Activated gamma-delta T cell treated with Interleukin-2 at 50 U/mL for 16 hours (primary cell): ENCODE data around the gene AK4.
"Not testable (repeated sequence)": the region's sequence is repeated elsewhere in the genome, so short reads cannot be mapped to it uniquely, and the experiment has no call there.

Experiments used
- DNase-seq: peaks from one replicate; pipeline ENCODE4 v3.0.0-alpha.2; 2020

The AK4 gene

GRCh38 chr1:65148178-65148547, at the start of gene AK4:
Gene AK4 (plus strand): TSS chr1:65148203. CDS start chr1:65148408, 205 bp downstream.
- DNase-seq = not testable (repeated sequence)

DNA sequence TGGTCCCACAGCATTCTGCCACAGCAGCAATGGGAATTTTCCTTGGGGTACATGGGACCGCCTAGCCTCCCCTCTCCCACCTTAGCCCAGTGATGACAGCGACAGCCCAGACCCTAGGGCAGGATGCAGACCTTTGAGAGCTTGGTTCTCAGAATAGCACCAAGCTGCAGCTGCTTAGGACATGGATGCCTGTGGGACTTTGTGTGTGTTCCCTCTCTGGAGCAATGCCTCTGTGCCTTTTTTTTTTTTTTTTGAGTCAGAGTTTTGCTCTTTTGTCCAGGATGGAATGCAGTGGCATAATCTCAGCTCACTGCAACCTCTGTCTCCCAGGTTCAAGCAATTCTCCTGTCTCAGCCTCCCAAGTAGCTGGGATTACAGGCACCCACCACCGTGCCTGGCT, 44.2 kb upstream of the AK4 start:
- no peak for DNase-seq

GRCh38 chr1:65104854-65105534, 43.0 kb upstream of the AK4 start:
- DNase-seq = no peak

DNA sequence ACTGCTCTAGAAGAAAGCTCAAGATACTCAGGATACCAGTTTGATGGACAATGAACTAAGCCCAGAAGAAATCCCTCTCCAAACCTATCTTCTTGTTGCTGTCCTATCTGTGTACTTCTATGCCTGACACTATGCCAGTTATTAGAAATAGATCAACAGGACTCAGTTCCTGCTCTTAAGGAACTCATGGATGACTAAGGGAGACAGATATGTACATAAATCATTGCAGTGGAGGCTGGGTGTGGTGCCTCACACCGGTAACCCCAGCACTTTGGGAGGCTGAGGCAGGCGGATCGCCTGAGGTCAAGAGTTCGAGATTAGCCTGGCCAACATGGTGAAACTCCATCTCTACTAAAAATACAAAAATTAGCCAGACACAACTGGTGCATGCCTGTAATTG, 42.4 kb upstream of the AK4 start:
- no peak for DNase-seq

DNA sequence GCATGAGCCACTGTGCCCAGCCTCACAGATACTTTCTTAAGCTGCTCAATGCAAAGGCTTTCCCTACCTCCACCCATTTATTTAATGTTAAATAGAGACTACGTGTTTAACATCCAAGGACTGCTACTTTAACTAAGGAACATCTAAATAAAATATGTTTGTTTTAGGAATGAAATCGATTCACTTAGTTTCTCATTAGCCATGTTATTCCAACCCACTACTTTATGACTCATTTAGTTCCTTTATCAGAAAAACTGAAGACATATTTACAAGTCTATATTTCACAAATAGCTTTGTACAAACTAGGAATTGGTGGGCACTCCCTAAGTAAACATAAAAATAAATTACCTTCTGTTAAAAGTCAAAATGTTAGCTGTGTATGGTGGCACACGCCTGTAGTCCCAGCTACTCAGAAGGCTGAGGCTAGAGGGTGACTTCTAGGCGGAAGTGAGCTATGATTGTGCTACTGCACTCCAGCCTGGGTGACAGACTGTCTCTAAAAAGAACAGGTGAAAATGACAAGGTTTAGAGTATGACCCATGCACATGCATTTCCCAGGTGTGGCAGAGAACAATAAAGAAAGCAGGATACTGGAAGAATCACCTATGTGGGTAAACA, 39.9 kb upstream of the AK4 start:
- no peak for DNase-seq

DNA sequence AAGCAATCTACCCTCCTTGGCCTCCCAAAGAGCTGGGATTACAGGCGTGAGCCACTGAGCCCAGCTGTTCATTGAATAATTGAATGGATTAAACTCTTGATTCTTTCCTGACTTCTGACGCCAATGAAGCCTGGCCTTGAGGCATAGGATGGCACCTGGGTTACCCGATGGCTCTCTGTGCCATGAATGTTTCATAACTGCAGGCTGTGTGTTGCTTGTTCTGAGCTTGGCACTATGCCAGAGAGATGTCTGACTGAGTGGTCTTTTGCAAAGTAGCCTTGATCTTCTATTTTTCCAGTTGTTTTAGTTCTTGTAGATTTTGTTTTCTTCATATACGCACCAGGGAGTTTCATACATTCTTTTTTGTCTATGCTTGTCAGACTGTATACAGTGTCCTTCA, 38.5 kb upstream of the AK4 start:
- no peak for DNase-seq

- no peak for DNase-seq
Measured at GRCh38 chr1:65112811-65113210, 35.2 kb upstream of the AK4 start.

DNA sequence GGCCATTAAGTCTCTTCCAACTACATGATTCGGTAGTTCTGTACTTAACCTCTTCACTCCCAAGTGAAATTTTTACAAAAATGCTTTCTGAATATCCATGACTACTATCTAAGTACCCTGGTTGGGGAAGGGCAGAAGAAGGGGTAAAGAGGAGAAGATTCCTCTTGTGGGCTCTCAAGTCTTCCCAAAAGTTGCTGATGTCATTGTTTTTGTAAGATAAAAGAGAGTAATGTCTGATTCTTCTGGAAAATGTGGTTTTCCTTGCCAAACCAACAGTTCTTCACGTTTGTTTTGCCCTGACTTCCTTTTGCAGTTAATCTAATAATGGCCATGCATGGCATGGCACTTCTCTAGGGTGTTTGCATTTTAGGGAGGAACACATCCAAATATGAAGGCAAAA, 34.7 kb upstream of the AK4 start:
- DNase-seq = no peak

DNA sequence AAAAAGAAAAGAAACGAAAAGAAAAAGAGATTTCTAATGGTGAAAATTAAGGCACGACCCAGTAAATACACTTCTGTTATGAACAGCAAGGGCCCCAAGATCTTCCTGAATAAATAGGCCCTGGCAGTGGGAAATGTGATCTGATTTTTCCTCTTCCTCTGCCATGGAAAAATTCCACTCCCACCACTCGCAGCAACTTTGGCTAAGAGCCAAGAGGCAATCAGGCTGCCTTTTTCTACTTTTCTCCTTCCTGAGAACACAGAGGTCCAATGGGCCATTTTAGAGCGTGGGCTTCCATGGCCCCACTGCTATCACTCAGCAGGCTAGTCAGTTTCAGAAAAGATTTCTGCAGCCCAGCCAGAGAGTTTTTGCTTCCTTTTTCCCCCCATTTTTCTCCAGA, 33.7 kb upstream of the AK4 start:
- DNase-seq = no peak

DNA sequence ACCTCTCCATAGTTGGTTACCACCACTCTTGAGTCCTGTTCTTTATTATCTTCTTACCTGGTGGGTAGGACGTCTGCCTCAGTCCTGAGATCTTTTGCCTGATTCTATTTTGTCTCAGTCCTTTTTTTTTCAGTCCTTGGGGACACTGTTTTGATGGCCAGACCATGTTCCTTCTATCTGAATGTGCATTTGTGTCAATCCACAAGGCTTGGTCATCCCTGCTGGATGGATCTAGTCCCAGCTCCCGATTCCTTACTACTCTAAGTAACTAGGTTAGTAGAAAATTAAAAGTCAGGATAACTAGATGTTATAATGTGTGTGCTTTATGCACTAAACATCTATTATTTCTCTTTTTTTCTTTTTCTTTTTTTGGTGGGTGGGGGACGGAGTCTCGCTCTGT, 28.1 kb upstream of the AK4 start:
- no peak for DNase-seq

- DNase-seq = not testable (repeated sequence)
Measured at GRCh38 chr1:65129104-65129503, 18.9 kb upstream of the AK4 start.

GRCh38 chr1:65138524-65138923, 9.5 kb upstream of the AK4 start:
- no peak for DNase-seq

GRCh38 chr1:65139793-65140192, 8.2 kb upstream of the AK4 start:
- DNase-seq = not testable (repeated sequence)

DNA sequence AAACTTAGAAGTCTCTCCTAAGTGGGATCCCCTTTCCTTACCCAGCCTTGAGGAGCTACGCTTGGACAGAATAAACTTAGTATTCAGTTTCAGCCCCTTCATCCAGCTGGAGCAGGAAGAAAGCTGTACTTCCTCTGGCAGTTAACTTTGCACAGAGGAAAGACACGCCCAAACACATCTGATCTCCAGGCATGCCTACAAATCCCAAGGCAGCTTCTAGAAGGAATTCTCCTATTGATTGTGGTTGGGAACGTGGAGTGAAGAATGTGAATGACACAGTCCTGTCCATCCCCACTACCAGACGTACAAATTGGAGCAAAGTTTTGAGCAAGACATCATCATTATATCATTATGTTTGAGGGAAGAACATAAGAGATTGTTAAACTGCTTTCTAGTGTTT, 6.6 kb upstream of the AK4 start:
- no peak for DNase-seq

- no peak for DNase-seq
Measured at GRCh38 chr1:65141918-65142317, 6.1 kb upstream of the AK4 start.

- not testable (repeated sequence) for DNase-seq
Measured at GRCh38 chr1:65143112-65143658, 4.8 kb upstream of the AK4 start.

- no peak for DNase-seq
Measured at GRCh38 chr1:65146908-65147423, 1.0 kb upstream of the AK4 start.

- DNase-seq = peak; percentile 12
Measured at GRCh38 chr1:65147424-65148177, 402 bp upstream of the AK4 start.

DNA sequence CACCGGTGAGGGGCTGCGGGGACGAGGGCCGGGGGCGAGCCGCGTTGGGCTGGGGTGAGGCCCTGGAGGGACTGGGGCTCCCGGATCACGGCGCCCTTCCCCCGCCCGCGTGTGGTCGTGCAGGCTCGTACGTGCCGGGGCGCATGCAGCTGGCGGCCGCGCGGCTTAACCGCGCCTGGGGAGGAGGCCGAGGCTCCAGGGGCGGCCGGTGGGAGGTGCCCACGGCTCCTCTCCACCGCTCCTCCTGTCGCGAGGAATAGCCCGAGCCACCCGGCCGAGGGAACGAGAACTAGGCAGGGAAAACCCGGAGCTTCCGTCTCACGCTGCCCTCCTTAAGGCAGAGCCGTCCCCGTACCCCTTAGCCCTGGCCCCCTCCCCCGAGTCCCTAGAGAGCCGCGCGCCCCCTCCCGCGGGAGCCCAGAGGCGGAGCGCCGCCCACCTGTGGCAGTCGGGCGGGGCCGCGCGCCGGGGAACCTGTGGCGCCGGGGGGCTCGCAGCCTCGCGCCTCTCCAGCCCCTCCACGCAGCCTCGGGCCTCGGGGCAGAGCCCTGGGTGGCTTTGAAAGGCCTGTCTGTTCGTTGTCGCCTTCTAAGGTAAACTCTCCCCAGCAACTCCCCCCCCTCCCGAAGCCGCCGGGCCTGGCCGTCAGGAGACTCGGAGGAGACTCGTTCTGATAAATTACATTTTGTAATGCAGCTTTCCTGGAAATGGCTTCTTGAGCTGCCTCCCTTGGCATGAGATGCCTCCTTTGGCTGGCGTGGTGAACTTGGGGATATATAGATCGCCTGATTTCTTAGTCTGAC, 746 bp downstream of the AK4 start:
- DNase-seq = no peak

DNA sequence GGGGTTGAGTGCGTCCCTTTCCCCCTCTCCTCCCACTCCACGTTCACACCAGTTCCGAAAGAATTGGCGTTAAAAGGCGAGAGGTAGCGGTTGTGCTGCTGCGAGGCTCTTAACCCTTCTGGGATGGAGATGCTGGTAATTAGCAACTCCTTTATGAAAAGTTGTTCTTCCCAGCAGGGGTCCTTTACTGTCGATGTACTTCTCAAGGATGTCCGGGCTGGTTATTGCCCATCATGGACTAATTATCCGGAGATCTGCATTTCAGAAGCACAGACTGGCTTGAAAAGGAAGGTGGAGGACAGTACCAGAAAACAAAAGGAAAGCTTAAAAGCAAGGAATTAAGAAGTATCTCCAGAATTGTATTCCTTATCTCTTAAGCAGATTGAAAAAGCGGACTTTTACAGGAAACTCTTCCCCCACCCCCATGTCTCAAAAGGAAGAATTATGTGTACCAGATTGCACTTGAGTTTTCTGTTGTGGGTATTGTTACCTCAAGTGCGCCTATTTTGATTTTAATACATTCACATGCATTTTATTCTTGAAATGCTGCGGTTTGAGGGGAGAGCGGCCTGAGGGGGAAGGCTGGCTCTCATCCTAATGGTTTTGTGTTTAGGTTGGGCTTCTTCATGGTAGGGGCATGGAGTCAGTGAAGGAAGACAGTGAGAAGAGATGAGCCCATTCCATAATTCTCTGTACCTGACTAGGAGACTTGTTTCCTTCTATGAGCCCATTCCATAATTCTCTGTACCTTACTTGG, 1.5 kb downstream of the AK4 start:
- DNase-seq = no peak

GRCh38 chr1:65150108-65150463, 2.1 kb downstream of the AK4 start:
- DNase-seq = no peak

GRCh38 chr1:65150583-65151263, 2.7 kb downstream of the AK4 start:
- DNase-seq = no peak
